ENCODE measurements around the gene SMIM14.
"Not testable (repeated sequence)": the region's sequence is repeated elsewhere in the genome, so short reads cannot be mapped to it uniquely, and the experiment has no call there.

Gene SMIM14

GRCh38 chr4:39516407-39516966 lies 122.2 kb downstream of the SMIM14 start:
- no peaks in the 10 kb centered on the region for H3K9me3 ChIP-seq (ENCODE audit: control insufficient read depth, low read length)
- 100% methylated on average over 1 of the region's 2 CpGs for WGBS
- no peak overlapping the region for H2BK15ac ChIP-seq (ENCODE audit: low read depth, poor library complexity, severe bottlenecking)
- no peak overlapping the region for H2BK120ac ChIP-seq (ENCODE audit: low read depth, low read length)
- no peak overlapping the region for H3K18ac ChIP-seq (ENCODE audit: low read depth in 1 of 2, low read length in 2 of 2)
- no peak overlapping the region for H2BK5ac ChIP-seq (ENCODE audit: low read depth, low read length, poor library complexity, severe bottlenecking)
- H3K4me2 ChIP-seq (ENCODE audit: low read length, poor library complexity, severe bottlenecking), result no peak overlapping the region
- H3K27me3 ChIP-seq (ENCODE audit: control insufficient read depth in 1 of 2, insufficient read depth in 1 of 2, low read length in 2 of 2), result no peaks in the 10 kb centered on the region
- peaks cover 26 to 74% of the 10 kb centered on the region in 2 experiments for H3K36me3 ChIP-seq (ENCODE audit: control insufficient read depth in 1 of 2, insufficient read depth in 2 of 2, low read depth in 1 of 2, low read length in 2 of 2)
- no peak overlapping the region for H2AK5ac ChIP-seq (ENCODE audit: low read length, severe bottlenecking)
- H3K4me3 ChIP-seq (ENCODE audit: insufficient read depth in 1 of 2, low read depth in 1 of 2, low read length in 2 of 2), result no peak overlapping the region
- no peak overlapping the region for H2BK12ac ChIP-seq (ENCODE audit: low read length in 2 of 2)
- H3K23ac ChIP-seq (ENCODE audit: low read length in 2 of 2), result no peak overlapping the region
- DNase-seq, result no peak
- no peak overlapping the region for H3K9ac ChIP-seq (ENCODE audit: low read length)
- H2AFZ ChIP-seq (ENCODE audit: low read depth, low read length), result no peak overlapping the region
- H4K91ac ChIP-seq (ENCODE audit: low read length), result no peak overlapping the region
- H4K8ac ChIP-seq (ENCODE audit: low read length), result no peak overlapping the region
- H3K4ac ChIP-seq (ENCODE audit: low read depth in 1 of 2, low read length in 2 of 2), result no peak overlapping the region
- H3K14ac ChIP-seq (ENCODE audit: low read length in 2 of 2), result no peak overlapping the region
- H3K4me1 ChIP-seq (ENCODE audit: control insufficient read depth, insufficient read depth, low read depth, low read length), result peaks cover 5% of the 10 kb centered on the region
- H3K27ac ChIP-seq (ENCODE audit: low read length, poor library complexity, severe bottlenecking), result peak overlapping the region; percentile 29
- H3K79me1 ChIP-seq (replicated peaks; ENCODE audit: low read length, poor library complexity, severe bottlenecking), result peaks cover 3% of the 10 kb centered on the region

GRCh38 chr4:39515669-39516401 lies 122.8 kb downstream of the SMIM14 start:
- Histone ChIP-seq H2AK5ac (ENCODE audit: low read length, severe bottlenecking) (peak overlapping the region; percentile 54), H3K36me3 (ENCODE audit: control insufficient read depth in 1 of 2, insufficient read depth in 2 of 2, low read depth in 1 of 2, low read length in 2 of 2) (peaks cover 29 to 79% of the 10 kb centered on the region in 2 experiments), H3K9ac (ENCODE audit: low read length) (peak overlapping the region; percentile 45), H3K27ac (ENCODE audit: low read length, poor library complexity, severe bottlenecking) (peak overlapping the region; percentile 60)
- not testable (repeated sequence) for H3K18ac ChIP-seq (ENCODE audit: low read depth in 1 of 2, low read length in 2 of 2); H3K14ac ChIP-seq (ENCODE audit: low read length in 2 of 2); H3K23ac ChIP-seq (ENCODE audit: low read length in 2 of 2); DNase-seq; H4K91ac ChIP-seq (ENCODE audit: low read length); H2AFZ ChIP-seq (ENCODE audit: low read depth, low read length); H3K4me3 ChIP-seq (ENCODE audit: insufficient read depth in 1 of 2, low read depth in 1 of 2, low read length in 2 of 2); H4K8ac ChIP-seq (ENCODE audit: low read length); H3K4ac ChIP-seq (ENCODE audit: low read depth in 1 of 2, low read length in 2 of 2); H2BK12ac ChIP-seq (ENCODE audit: low read length in 2 of 2); H3K4me2 ChIP-seq (ENCODE audit: low read length, poor library complexity, severe bottlenecking); H3K27me3 ChIP-seq (ENCODE audit: control insufficient read depth in 1 of 2, insufficient read depth in 1 of 2, low read length in 2 of 2); H2BK5ac ChIP-seq (ENCODE audit: low read depth, low read length, poor library complexity, severe bottlenecking); H2BK120ac ChIP-seq (ENCODE audit: low read depth, low read length); H2BK15ac ChIP-seq (ENCODE audit: low read depth, poor library complexity, severe bottlenecking); H3K79me1 ChIP-seq (replicated peaks; ENCODE audit: low read length, poor library complexity, severe bottlenecking); H3K9me3 ChIP-seq (ENCODE audit: control insufficient read depth, low read length); H3K4me1 ChIP-seq (ENCODE audit: control insufficient read depth, insufficient read depth, low read depth, low read length)
- WGBS, result 98% methylated on average over 13 of the region's 14 CpGs

GRCh38 chr4:39514888-39515401 lies 123.7 kb downstream of the SMIM14 start:
- H3K9me3 ChIP-seq (ENCODE audit: control insufficient read depth, low read length), result no peaks in the 10 kb centered on the region
- WGBS, result 85% methylated on average over 3 of the region's 4 CpGs

GRCh38 chr4:39514266-39514665 lies 124.4 kb downstream of the SMIM14 start:
- H3K9me3 ChIP-seq (ENCODE audit: control insufficient read depth, low read length); H3K4ac ChIP-seq (ENCODE audit: low read depth in 1 of 2, low read length in 2 of 2); H2BK5ac ChIP-seq (ENCODE audit: low read depth, low read length, poor library complexity, severe bottlenecking); H3K4me2 ChIP-seq (ENCODE audit: low read length, poor library complexity, severe bottlenecking); H3K9ac ChIP-seq (ENCODE audit: low read length); H2BK15ac ChIP-seq (ENCODE audit: low read depth, poor library complexity, severe bottlenecking); H3K18ac ChIP-seq (ENCODE audit: low read depth in 1 of 2, low read length in 2 of 2); H2BK12ac ChIP-seq (ENCODE audit: low read length in 2 of 2); H4K8ac ChIP-seq (ENCODE audit: low read length); H2AFZ ChIP-seq (ENCODE audit: low read depth, low read length); H4K91ac ChIP-seq (ENCODE audit: low read length); H3K23ac ChIP-seq (ENCODE audit: low read length in 2 of 2); H3K4me3 ChIP-seq (ENCODE audit: insufficient read depth in 1 of 2, low read depth in 1 of 2, low read length in 2 of 2); H3K27me3 ChIP-seq (ENCODE audit: control insufficient read depth in 1 of 2, insufficient read depth in 1 of 2, low read length in 2 of 2); DNase-seq; H3K4me1 ChIP-seq (ENCODE audit: control insufficient read depth, insufficient read depth, low read depth, low read length); H2BK120ac ChIP-seq (ENCODE audit: low read depth, low read length); H3K14ac ChIP-seq (ENCODE audit: low read length in 2 of 2): not testable (repeated sequence)
- 100% methylated on average over 1 of the region's 1 CpG for WGBS
- peaks cover 11% of the 10 kb centered on the region for H3K79me1 ChIP-seq (replicated peaks; ENCODE audit: low read length, poor library complexity, severe bottlenecking)
- H3K27ac ChIP-seq (ENCODE audit: low read length, poor library complexity, severe bottlenecking), result peak overlapping the region; percentile 32
- peak overlapping the region; percentile 87 for H2AK5ac ChIP-seq (ENCODE audit: low read length, severe bottlenecking)
- peaks cover 26 to 85% of the 10 kb centered on the region in 2 experiments for H3K36me3 ChIP-seq (ENCODE audit: control insufficient read depth in 1 of 2, insufficient read depth in 2 of 2, low read depth in 1 of 2, low read length in 2 of 2)

More at GRCh38 chr4:39514888-39515401, 123.7 kb downstream of the SMIM14 start:
- H3K4me2 ChIP-seq (ENCODE audit: low read length, poor library complexity, severe bottlenecking), result no peak overlapping the region
- peak; percentile 48 for DNase-seq
- no peak overlapping the region for H3K23ac ChIP-seq (ENCODE audit: low read length in 2 of 2)
- no peak overlapping the region for H4K91ac ChIP-seq (ENCODE audit: low read length)
- peak overlapping the region; percentile 44 for H2BK5ac ChIP-seq (ENCODE audit: low read depth, low read length, poor library complexity, severe bottlenecking)
- peak overlapping the region; percentile 15 for H4K8ac ChIP-seq (ENCODE audit: low read length)
- no peak overlapping the region for H3K4me3 ChIP-seq (ENCODE audit: insufficient read depth in 1 of 2, low read depth in 1 of 2, low read length in 2 of 2)
- no peak overlapping the region for H3K4ac ChIP-seq (ENCODE audit: low read depth in 1 of 2, low read length in 2 of 2)
- H3K4me1 ChIP-seq (ENCODE audit: control insufficient read depth, insufficient read depth, low read depth, low read length), result peaks cover 5% of the 10 kb centered on the region
- no peak overlapping the region for H3K18ac ChIP-seq (ENCODE audit: low read depth in 1 of 2, low read length in 2 of 2)
- peaks cover 9% of the 10 kb centered on the region for H3K79me1 ChIP-seq (replicated peaks; ENCODE audit: low read length, poor library complexity, severe bottlenecking)
- H3K27ac ChIP-seq (ENCODE audit: low read length, poor library complexity, severe bottlenecking), result peak overlapping the region; percentile 94
- H3K36me3 ChIP-seq (ENCODE audit: control insufficient read depth in 1 of 2, insufficient read depth in 2 of 2, low read depth in 1 of 2, low read length in 2 of 2), result peaks cover 27 to 83% of the 10 kb centered on the region in 2 experiments
- no peaks in the 10 kb centered on the region for H3K27me3 ChIP-seq (ENCODE audit: control insufficient read depth in 1 of 2, insufficient read depth in 1 of 2, low read length in 2 of 2)
- H2BK120ac ChIP-seq (ENCODE audit: low read depth, low read length), result no peak overlapping the region
- H3K9ac ChIP-seq (ENCODE audit: low read length), result peak overlapping the region; percentile 45
- H2AFZ ChIP-seq (ENCODE audit: low read depth, low read length), result no peak overlapping the region
- H2AK5ac ChIP-seq (ENCODE audit: low read length, severe bottlenecking), result peak overlapping the region; percentile 83
- no peak overlapping the region for H2BK15ac ChIP-seq (ENCODE audit: low read depth, poor library complexity, severe bottlenecking)
- H3K14ac ChIP-seq (ENCODE audit: low read length in 2 of 2), result no peak overlapping the region
- no peak overlapping the region for H2BK12ac ChIP-seq (ENCODE audit: low read length in 2 of 2)

Data from mesenchymal stem cell (in vitro differentiated cells and primary cell).